HepG2 (cell line): ENCODE results near the gene SYNGAP1. TPM values are rescaled to one million over a fixed set of nuclear protein-coding genes. Genes with fewer than 3 reads are reported as not detected.

Experiments used
- MATR3 ChIP-seq: sonication (generic); formaldehyde crosslinking; IDR thresholded peaks from 2 replicates; pipeline ENCODE4 v1.4.0; 2020; ENCODE audit warnings: missing genetic modification reagents
- SAFB2 ChIP-seq: sonication (generic); formaldehyde crosslinking; IDR thresholded peaks from 2 replicates; pipeline ENCODE4 v1.5.1; 2020; ENCODE audit warnings: missing genetic modification reagents, low read depth, mild to moderate bottlenecking, borderline replicate concordance
- SIN3B ChIP-seq: fragments of 150-350 bp; IDR thresholded peaks from 2 replicates; pipeline ENCODE4 v1.6.1; 2014; ENCODE audit warnings: low read length
- TAF1 ChIP-seq: sonication (generic); formaldehyde crosslinking; IDR thresholded peaks from 2 replicates; pipeline ENCODE4 v1.4.0; 2020; ENCODE audit warnings: missing genetic modification reagents
- ZC3H4 ChIP-seq: sonication (generic); formaldehyde crosslinking; IDR thresholded peaks from 2 replicates; pipeline ENCODE4 v1.4.0; 2020; ENCODE audit warnings: missing genetic modification reagents, borderline replicate concordance
- ZNF253 ChIP-seq: sonication (generic); formaldehyde crosslinking; IDR thresholded peaks from 2 replicates; pipeline ENCODE4 v1.8.0; 2022; ENCODE audit warnings: mild to moderate bottlenecking, missing genetic modification reagents, borderline replicate concordance
- ZNF501 ChIP-seq: sonication (generic); formaldehyde crosslinking; IDR thresholded peaks from 2 replicates; pipeline ENCODE4 v1.5.1; 2020; ENCODE audit warnings: mild to moderate bottlenecking, moderate library complexity, missing genetic modification reagents
- ZNF605 ChIP-seq: sonication (generic); formaldehyde crosslinking; IDR thresholded peaks from 2 replicates; pipeline ENCODE4 v1.8.0; 2022; ENCODE audit warnings: mild to moderate bottlenecking, missing genetic modification reagents
- ZNF776 ChIP-seq: sonication (generic); formaldehyde crosslinking; IDR thresholded peaks from 2 replicates; pipeline ENCODE4 v1.4.0; 2020; ENCODE audit warnings: mild to moderate bottlenecking, missing genetic modification reagents
- polyA plus RNA-seq, 8 experiments: library from polyadenylated mRNA; depleted of rRNA in 3 of 8; stranded (reverse) in 7 of 8; unstranded in 1 of 8; fragments of >200 nt; fragmentation: Illumina TruSeq in 4 of 8; extraction: Trizol in 4 of 8; gene quantifications; 2 replicates each; pipeline versions ENCODE4 v1.2.1 to v1.2.3, GENCODE V29; 2011 to 2016; ENCODE audit warnings: low read depth in 4 of 8, missing spikeins in 1 of 8, mixed read lengths in 1 of 8; ENCODE audit not compliant: insufficient read depth in 1 of 8
- total RNA-seq, 5 experiments: library from RNA; depleted of rRNA; stranded (reverse); fragments of >200 nt; fragmentation: Illumina TruSeq; extraction: Trizol; gene quantifications; 2 replicates each; pipeline ENCODE4 v1.2.3, GENCODE V29; 2016; ENCODE audit warnings: low read depth in 1 of 5
- TF ChIP-seq, protein P1 (sequence below): sonication (generic); formaldehyde crosslinking; IDR thresholded peaks from 2 replicates; pipeline ENCODE4 v1.4.0; 2020; ENCODE audit warnings: mild to moderate bottlenecking, missing genetic modification reagents, borderline replicate concordance
- TF ChIP-seq, protein P2 (sequence below): sonication (generic); formaldehyde crosslinking; IDR thresholded peaks from 2 replicates; pipeline ENCODE4 v1.4.0; 2020; ENCODE audit warnings: mild to moderate bottlenecking, missing genetic modification reagents
- TF ChIP-seq, protein P3 (sequence below): sonication (generic); formaldehyde crosslinking; IDR thresholded peaks from 2 replicates; pipeline ENCODE4 v1.8.0; 2022; ENCODE audit warnings: mild to moderate bottlenecking, missing genetic modification reagents, moderate library complexity
- TF ChIP-seq, protein P4 (sequence below): sonication (generic); formaldehyde crosslinking; IDR thresholded peaks from 2 replicates; pipeline ENCODE4 v1.4.0; 2020; ENCODE audit warnings: missing genetic modification reagents

The SYNGAP1 gene
- total and polyA plus RNA-seq, 2 of the 13 experiments (the other 11 are each of a cell fraction or from before 2014, with no cell fraction given) = 0.75 to 1.1 TPM

DNA sequence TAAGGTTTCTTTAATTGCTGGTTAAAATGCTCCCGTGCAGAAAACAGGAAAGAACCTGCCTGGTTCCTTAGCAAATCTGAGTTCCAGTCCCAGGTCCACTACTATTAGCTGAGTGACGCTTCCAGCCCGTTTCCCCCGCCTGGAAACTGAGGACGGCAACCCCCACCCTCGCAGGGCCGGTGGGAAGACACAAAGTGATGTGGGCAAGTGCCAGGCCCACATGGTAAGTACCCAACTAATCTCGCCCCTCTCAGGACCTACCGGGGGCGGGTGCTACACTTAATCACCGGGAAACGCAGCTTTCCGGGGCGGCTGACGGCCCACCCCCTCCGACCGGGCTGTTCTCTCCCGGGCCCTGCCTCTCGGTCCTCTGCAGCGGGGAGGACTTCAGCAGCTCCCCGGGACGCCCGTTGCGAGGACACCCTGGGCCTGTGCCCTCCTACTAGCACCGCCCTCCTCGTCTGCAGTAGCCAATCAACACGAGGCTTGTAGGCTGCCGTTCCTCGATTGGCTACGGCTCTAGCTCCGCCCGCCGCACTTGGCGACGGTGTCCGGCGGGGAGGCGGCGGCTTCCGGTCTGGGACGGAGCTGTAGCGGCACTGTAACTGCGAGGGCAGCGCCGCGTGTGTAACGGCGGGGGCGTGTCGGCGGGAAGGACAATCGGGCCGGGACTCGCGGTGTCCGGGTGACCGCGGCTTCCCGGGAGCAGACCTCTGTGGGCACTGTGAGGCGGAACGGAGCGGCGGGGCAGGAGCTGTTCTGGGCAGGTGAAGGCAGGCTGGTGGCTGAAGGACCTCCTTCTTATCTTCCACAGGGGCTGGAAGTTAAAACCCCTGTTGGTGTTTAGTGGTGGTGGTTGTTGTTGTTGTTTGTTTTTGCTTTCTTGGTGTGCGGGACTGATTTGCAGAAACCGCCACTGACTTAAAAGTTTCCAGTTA, 34.4 kb downstream of the SYNGAP1 start, which contains the start of gene ZBTB9 (continued):
- TF ChIP-seq, protein P1, sequence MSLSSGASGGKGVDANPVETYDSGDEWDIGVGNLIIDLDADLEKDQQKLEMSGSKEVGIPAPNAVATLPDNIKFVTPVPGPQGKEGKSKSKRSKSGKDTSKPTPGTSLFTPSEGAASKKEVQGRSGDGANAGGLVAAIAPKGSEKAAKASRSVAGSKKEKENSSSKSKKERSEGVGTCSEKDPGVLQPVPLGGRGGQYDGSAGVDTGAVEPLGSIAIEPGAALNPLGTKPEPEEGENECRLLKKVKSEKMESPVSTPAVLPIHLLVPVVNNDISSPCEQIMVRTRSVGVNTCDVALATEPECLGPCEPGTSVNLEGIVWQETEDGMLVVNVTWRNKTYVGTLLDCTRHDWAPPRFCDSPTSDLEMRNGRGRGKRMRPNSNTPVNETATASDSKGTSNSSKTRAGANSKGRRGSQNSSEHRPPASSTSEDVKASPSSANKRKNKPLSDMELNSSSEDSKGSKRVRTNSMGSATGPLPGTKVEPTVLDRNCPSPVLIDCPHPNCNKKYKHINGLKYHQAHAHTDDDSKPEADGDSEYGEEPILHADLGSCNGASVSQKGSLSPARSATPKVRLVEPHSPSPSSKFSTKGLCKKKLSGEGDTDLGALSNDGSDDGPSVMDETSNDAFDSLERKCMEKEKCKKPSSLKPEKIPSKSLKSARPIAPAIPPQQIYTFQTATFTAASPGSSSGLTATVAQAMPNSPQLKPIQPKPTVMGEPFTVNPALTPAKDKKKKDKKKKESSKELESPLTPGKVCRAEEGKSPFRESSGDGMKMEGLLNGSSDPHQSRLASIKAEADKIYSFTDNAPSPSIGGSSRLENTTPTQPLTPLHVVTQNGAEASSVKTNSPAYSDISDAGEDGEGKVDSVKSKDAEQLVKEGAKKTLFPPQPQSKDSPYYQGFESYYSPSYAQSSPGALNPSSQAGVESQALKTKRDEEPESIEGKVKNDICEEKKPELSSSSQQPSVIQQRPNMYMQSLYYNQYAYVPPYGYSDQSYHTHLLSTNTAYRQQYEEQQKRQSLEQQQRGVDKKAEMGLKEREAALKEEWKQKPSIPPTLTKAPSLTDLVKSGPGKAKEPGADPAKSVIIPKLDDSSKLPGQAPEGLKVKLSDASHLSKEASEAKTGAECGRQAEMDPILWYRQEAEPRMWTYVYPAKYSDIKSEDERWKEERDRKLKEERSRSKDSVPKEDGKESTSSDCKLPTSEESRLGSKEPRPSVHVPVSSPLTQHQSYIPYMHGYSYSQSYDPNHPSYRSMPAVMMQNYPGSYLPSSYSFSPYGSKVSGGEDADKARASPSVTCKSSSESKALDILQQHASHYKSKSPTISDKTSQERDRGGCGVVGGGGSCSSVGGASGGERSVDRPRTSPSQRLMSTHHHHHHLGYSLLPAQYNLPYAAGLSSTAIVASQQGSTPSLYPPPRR = 0 out of 2 replicates have a peak, but pooled peaks have one; percentile 35
- TF ChIP-seq SIN3B = peak; percentile 79; the same call in 1 of the 2 replicates
- TF ChIP-seq, protein P2, sequence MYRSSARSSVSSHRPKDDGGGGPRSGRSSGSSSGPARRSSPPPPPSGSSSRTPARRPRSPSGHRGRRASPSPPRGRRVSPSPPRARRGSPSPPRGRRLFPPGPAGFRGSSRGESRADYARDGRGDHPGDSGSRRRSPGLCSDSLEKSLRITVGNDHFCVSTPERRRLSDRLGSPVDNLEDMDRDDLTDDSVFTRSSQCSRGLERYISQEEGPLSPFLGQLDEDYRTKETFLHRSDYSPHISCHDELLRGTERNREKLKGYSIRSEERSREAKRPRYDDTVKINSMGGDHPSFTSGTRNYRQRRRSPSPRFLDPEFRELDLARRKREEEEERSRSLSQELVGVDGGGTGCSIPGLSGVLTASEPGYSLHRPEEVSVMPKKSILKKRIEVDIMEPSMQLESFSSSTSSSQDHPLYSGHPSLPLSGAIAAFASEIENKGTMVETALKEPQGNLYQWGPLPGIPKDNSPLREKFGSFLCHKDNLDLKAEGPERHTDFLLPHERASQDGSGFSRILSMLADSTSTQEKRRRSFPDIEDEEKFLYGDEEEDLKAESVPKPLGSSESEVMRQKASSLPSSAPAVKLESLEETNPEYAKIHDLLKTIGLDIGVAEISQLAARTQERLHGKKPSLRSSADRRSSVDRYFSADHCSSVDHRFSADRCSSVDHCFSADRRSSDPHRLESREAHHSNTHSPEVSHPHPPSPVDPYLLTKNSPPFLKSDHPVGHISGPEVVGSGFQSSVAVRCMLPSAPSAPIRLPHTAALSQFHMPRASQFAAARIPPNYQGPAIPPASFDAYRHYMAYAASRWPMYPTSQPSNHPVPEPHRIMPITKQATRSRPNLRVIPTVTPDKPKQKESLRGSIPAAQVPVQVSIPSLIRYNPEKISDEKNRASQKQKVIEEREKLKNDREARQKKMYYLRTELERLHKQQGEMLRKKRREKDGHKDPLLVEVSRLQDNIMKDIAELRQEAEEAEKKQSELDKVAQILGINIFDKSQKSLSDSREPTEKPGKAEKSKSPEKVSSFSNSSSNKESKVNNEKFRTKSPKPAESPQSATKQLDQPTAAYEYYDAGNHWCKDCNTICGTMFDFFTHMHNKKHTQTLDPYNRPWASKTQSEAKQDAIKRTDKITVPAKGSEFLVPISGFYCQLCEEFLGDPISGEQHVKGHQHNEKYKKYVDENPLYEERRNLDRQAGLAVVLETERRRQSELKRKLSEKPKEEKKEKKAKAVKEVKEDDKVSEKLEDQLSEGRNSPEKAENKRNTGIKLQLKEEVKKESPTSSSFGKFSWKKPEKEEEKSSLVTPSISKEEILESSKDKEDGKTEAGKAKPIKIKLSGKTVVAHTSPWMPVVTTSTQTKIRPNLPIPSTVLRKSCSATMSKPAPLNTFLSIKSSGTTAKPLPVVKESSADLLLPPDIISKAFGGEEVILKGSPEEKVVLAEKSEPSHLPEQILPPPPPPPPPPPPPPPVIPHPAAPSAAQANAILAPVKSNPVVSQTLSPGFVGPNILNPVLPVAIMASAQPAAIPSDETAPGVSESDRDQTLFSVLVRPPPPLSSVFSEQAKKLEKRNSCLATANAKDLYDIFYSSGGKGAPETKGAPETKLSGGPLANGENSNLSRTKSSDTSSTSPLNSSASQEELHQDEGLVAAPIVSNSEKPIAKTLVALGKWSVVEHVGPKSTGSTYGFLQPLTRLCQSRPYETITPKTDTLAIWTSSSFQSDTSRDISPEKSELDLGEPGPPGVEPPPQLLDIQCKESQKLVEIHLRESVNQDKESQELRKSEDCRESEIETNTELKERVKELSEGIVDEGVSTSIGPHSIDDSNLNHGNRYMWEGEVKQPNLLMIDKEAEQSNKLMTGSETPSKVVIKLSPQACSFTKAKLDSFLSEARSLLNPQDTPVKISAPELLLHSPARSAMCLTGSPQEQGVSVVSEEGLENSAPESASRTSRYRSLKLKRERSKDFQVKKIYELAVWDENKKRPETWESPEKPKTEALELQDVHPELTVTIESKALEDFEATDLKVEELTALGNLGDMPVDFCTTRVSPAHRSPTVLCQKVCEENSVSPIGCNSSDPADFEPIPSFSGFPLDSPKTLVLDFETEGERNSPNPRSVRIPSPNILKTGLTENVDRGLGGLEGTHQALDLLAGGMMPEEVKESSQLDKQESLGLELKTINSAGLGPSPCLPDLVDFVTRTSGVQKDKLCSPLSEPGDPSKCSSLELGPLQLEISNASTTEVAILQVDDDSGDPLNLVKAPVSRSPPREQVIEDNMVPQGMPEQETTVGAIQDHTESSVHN (CRISPR knock-in tag) = peak; percentile 87; the same call in 1 of the 2 replicates
- TF ChIP-seq ZNF776 (CRISPR knock-in tag) = peak; percentile 94; the same call in 1 of the 2 replicates
- peak; percentile 98 for TF ChIP-seq ZNF605
- TF ChIP-seq ZNF501 (CRISPR knock-in tag) = peak; percentile 98
- no peak for TF ChIP-seq ZC3H4 (CRISPR knock-in tag)
- TF ChIP-seq ZNF253 (CRISPR knock-in tag) = 0 out of 2 replicates have a peak, but pooled peaks have one; percentile 49
- peak; percentile 98 for TF ChIP-seq TAF1 (CRISPR knock-in tag)
- TF ChIP-seq, protein P3, sequence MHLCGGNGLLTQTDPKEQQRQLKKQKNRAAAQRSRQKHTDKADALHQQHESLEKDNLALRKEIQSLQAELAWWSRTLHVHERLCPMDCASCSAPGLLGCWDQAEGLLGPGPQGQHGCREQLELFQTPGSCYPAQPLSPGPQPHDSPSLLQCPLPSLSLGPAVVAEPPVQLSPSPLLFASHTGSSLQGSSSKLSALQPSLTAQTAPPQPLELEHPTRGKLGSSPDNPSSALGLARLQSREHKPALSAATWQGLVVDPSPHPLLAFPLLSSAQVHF (CRISPR knock-in tag) = peak; percentile 85
- TF ChIP-seq, protein P4, sequence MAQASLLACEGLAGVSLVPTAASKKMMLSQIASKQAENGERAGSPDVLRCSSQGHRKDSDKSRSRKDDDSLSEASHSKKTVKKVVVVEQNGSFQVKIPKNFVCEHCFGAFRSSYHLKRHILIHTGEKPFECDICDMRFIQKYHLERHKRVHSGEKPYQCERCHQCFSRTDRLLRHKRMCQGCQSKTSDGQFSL (CRISPR knock-in tag) = no peak; the same call in 1 of the 2 replicates
- no peak for TF ChIP-seq MATR3 (CRISPR knock-in tag)
- peak; percentile 82; the same call in 1 of the 2 replicates for TF ChIP-seq SAFB2 (CRISPR knock-in tag)
